ENCODE measurements around the gene PFKFB3.
A peak's percentile ranks its signal among the peaks of the same experiment; 100 is the strongest.
"Not testable (repeated sequence)": the region's sequence is repeated elsewhere in the genome, so short reads cannot be mapped to it uniquely, and the experiment has no call there.

PFKFB3 gene

GRCh38 chr10:6275022-6275997, 72.6 kb downstream of the PFKFB3 start:
- peak; percentile 90 to 94 for DNase-seq

DNA sequence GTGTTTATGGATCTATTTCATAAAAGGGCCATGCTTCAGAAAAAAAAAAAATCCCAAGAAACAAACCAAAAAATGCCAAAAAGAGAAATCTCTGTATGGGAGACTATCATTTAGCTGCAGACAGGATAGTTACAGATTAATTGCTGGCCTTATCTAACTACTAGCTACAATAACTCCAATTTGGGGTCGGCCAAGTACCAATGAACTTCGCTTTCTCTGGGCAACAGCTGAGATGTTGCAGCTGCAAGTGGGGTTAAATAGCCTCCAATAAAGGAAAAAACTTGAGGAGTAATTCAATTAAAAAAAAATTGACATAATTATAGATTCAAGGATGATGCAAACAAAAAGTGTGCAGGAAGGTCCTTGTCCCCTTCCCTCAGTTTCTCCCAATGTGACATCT, 73.6 kb downstream of the PFKFB3 start:
- no peak for DNase-seq

DNA sequence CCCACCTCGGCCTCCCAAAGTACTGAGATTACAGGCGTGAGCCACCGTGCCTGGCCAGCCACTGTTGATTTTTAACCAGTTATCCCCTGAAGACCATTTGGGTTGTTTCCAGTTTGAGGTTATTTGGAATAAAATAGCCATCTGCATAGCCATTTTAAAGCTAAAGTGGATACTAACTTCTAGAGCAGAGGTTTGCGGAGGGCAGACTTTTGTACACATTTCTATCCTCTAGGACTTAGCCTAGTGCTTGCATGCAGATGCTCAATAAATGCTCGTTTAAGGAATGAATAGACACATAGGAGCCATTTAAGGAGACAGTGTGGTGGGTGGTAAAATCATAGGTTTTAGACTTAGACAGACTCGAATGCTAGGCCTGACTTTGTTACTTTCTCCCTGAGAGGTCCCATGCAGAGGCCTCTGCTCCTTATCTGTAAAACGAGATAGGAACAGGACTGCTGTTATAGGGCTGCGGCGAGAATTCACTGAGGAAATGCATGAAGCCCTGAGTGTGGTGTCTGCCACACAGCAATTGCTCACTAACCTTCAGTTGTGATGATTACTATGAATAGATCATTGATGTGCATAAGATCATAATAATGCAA, 75.9 kb downstream of the PFKFB3 start:
- DNase-seq, result no peak

GRCh38 chr10:6279540-6280267, 77.0 kb downstream of the PFKFB3 start:
- DNase-seq, result no peak

- DNase-seq, result no peak
Observed at GRCh38 chr10:6280291-6280690, 77.6 kb downstream of the PFKFB3 start.

GRCh38 chr10:6282454-6282958, 79.8 kb downstream of the PFKFB3 start:
- no peak for DNase-seq

DNA sequence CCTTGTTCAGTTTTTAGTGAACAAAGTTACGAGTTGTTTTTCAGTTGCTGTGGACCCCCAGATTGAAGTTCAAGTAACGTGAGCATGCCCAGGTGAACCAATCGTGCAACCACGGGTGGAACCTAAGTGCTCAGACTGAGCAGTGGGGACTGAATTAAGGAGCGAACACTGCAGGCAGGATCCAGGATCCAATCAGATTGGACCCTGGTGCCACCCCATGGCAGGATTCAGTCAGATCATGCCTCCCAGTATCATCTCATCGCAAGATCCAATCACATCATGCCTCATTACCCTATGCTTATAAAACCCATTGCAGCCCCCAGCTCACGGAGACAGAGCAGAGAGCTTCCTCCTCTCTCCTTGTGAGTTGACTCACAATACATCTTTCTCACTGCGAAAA, 80.9 kb downstream of the PFKFB3 start:
- DNase-seq, result no peak

DNA sequence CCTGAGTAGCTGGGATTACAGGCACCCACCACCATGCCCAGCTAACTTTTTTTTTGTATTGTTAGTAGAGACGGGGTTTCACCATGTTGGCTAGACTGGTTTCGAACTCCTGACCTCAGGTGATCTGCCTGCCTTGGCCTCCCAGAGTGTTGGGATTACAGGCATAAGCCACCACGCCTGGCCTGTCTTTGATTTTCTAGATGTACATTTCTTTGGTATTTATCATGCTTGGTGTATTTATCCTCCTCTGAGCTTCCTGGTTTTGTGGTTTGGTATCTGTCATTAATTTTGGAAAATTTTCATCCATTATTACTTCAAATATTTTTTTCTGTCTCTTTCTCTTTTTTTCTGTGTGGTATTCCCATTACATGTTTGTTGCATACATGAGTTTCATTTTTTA, 87.9 kb downstream of the PFKFB3 start:
- not testable (repeated sequence) for DNase-seq

DNA sequence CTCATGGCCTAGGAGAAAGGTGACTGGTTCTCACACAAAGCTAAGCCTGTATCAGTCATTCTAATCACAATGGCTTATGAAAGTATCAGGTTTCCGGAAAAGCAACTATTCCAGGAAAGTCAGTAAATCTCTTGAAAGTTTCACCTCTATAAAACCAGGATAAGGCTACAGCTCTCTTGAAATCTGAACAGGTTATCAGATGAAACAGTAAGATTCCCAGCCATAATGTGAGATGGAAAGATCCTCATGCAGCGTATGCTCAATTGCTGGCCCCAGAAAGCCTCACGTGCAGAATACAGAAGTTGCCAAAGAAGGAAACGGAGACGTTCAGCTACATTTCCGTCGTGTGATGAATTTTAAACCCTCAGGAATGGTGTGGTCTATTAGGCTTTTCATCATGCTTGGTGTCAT, 90.0 kb downstream of the PFKFB3 start:
- DNase-seq, result no peak

DNA sequence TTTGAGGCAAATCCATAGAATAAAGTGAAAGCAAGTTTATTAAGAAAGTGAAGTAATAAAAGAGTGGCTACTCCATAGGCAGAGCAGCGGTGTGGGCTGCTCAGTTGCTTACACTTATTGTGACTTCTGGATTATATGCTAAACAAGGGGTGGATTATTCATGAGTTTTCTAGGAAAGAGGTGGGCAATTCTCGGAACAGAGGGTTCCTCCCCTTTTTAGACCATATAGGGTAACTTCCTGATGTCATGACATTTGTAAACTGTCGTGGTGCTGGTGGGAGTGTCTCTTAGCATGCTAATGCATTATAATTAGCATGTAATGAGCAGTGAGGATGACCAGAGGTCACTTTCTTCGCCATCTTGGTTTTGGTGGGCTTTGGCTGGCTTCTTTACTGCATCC, 93.7 kb downstream of the PFKFB3 start:
- DNase-seq, result not testable (repeated sequence)

- no peak for DNase-seq
Observed at GRCh38 chr10:6296828-6297251, 94.1 kb downstream of the PFKFB3 start.

- no peak for DNase-seq
Observed at GRCh38 chr10:6297522-6297921, 94.8 kb downstream of the PFKFB3 start.

GRCh38 chr10:6297951-6298381, 95.2 kb downstream of the PFKFB3 start:
- no peak for DNase-seq

GRCh38 chr10:6298428-6298827, 95.7 kb downstream of the PFKFB3 start:
- DNase-seq, result no peak

GRCh38 chr10:6299234-6299633, 96.5 kb downstream of the PFKFB3 start:
- peak in 1 of 2 donors; percentile 33 for DNase-seq

DNA sequence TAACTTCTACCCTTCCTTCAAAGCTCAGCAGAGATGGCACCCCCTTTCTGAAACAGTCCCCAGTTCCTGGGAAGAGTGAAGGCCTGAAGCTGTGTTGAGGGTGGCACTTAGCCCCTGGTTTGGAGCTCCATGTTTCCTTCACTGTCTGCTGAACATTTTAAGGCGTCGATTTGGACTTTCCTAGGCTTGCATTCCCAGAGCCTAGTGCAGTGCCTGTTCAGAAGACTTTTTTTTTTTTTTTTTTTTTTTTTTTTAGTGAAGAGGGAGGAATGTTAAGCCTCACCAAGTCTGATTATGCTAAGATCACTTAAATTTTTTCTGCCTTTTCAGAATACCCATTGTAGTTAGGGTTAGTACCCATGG, 97.0 kb downstream of the PFKFB3 start:
- DNase-seq, result no peak

DNA sequence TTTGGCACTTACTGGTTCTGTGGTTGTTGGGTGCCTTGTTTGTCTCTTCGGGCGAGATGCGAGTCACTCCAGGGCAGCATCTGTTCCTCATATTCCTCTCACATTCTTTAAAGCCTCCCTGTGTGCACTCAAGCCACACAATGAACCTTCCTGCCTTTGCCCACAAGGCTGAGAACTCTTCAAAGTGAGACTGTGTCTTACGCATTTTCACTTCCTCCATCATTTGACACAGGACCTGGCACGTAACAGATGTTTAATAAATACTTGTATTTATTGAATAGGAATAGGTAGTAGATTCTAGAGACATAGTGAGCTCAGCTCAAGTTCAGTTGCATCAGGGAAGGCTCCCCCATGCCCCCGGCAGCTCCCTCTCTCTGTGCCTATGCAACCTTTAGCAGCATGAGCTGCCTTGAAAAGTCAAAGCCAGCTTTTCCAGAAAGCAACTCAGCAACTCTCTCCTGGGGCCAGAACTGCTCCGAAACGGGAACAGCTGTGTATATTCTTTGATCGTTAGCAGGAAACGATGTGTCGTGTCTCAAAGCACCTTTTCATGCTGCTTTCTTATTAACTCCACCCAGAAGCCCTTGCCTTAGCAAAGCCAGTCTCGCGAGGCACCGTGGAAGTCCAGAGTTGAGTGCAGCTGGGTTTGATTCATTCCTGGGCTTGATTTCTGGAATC, 97.5 kb downstream of the PFKFB3 start:
- peak; percentile 14 to 17 for DNase-seq

DNA sequence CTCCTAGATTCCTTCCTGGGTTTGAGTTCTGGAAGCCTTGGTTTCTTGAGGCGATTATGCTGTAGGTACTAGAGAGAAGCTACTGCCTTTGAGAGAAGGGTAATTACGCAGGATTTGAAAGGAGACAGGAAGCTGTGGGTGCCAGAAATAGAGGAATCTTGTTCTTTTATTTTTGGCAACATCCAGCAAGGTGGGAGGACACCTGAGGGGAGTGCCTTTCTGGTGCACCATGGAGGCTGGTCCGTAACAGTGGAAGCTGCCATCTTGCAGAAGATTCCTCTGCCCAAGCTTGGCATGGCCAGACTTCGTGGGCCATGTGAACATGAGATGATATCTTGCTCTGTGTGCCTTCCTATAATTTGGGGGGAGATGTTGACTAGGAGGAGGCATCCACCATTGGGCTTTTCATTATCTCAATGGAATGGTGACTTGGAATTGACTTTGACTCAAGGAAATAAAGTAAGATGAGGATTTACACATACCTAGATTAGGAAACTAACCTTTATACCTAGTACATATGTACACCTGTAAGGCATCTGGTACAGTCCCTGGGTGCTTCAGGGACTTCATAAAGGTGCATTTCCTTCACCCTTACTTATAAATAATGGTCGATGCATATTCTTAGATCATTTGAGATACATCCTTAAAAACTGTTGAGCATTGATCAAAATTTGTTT, 98.2 kb downstream of the PFKFB3 start:
- no peak for DNase-seq

DNA sequence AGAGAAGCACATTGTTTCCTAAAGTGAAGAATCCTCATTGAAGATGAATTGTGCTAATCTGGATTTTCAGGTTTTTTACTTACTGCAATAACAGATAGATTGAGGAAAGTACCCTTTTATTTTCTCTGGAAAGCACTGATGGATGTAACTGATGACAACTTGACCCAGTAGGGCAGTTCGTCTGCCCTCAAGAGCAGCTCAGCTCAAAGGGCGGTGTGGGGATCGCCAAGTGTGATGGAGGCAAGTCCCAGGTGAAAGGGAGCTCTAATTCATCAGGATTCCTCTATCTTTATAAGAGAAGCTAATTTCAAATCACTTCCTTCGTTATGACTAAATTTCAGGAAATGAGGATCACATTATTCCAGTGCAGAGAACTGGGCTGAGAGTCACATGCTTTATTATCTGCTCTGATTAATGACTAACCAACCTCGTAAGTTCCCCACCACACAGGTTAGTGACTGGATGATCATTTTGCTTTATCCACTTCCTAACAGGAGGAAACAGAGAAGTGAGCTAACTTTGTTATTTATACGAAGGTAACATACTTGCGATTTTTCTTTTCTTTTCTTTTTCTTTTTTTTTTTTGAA, 98.8 kb downstream of the PFKFB3 start:
- DNase-seq, result no peak

Data from activated CD4-positive, alpha-beta T cell treated with anti-CD3 and anti-CD28 coated beads for 4 hours (primary cell).